ENCODE results near the gene TBC1D23.
"Not testable (repeated sequence)": the region's sequence is repeated elsewhere in the genome, so short reads cannot be mapped to it uniquely, and the experiment has no call there.

Gene TBC1D23

GRCh38 chr3:100256731-100257151 lies 4.1 kb upstream of the TBC1D23 start:
- no peak for DNase-seq (ENCODE audit: low read depth)

GRCh38 chr3:100257586-100257985 lies 3.2 kb upstream of the TBC1D23 start:
- no peak for DNase-seq (ENCODE audit: low read depth)

- no peak for DNase-seq (ENCODE audit: low read depth)
Measured at GRCh38 chr3:100260081-100260684, 609 bp upstream of the TBC1D23 start.

GRCh38 chr3:100261485-100261903 lies 702 bp downstream of the TBC1D23 start:
- DNase-seq (ENCODE audit: low read depth), result no peak

GRCh38 chr3:100262925-100263324 lies 2.1 kb downstream of the TBC1D23 start:
- DNase-seq (ENCODE audit: low read depth), result not testable (repeated sequence)

- DNase-seq (ENCODE audit: low read depth), result no peak
Measured at GRCh38 chr3:100263583-100263982, 2.8 kb downstream of the TBC1D23 start.

- DNase-seq (ENCODE audit: low read depth), result no peak
Measured at GRCh38 chr3:100264242-100264641, 3.5 kb downstream of the TBC1D23 start.

GRCh38 chr3:100265016-100265415 lies 4.2 kb downstream of the TBC1D23 start:
- DNase-seq (ENCODE audit: low read depth), result no peak

- no peak for DNase-seq (ENCODE audit: low read depth)
Measured at GRCh38 chr3:100266531-100266930, 5.7 kb downstream of the TBC1D23 start.

- no peak for DNase-seq (ENCODE audit: low read depth)
Measured at GRCh38 chr3:100268156-100268555, 7.4 kb downstream of the TBC1D23 start.

GRCh38 chr3:100269001-100269400 lies 8.2 kb downstream of the TBC1D23 start:
- DNase-seq (ENCODE audit: low read depth), result no peak

- DNase-seq (ENCODE audit: low read depth), result no peak
Measured at GRCh38 chr3:100269410-100270214, 8.8 kb downstream of the TBC1D23 start.

- no peak for DNase-seq (ENCODE audit: low read depth)
Measured at GRCh38 chr3:100270215-100270583, 9.4 kb downstream of the TBC1D23 start.

GRCh38 chr3:100271522-100271921 lies 10.7 kb downstream of the TBC1D23 start:
- no peak for DNase-seq (ENCODE audit: low read depth)

- DNase-seq (ENCODE audit: low read depth), result not testable (repeated sequence)
Measured at GRCh38 chr3:100272797-100273611, 12.2 kb downstream of the TBC1D23 start.

- DNase-seq (ENCODE audit: low read depth), result no peak
Measured at GRCh38 chr3:100274361-100274760, 13.6 kb downstream of the TBC1D23 start.

GRCh38 chr3:100277255-100277800 lies 16.5 kb downstream of the TBC1D23 start:
- no peak for DNase-seq (ENCODE audit: low read depth)

- no peak for DNase-seq (ENCODE audit: low read depth)
Measured at GRCh38 chr3:100278910-100279309, 18.1 kb downstream of the TBC1D23 start.

- DNase-seq (ENCODE audit: low read depth), result no peak
Measured at GRCh38 chr3:100288288-100288894, 27.6 kb downstream of the TBC1D23 start.

GRCh38 chr3:100289339-100289738 lies 28.5 kb downstream of the TBC1D23 start:
- no peak for DNase-seq (ENCODE audit: low read depth)

GRCh38 chr3:100295089-100295488 lies 34.3 kb downstream of the TBC1D23 start:
- no peak for DNase-seq (ENCODE audit: low read depth)

GRCh38 chr3:100297784-100298183 lies 37.0 kb downstream of the TBC1D23 start:
- DNase-seq (ENCODE audit: low read depth), result no peak

Measured in activated T-cell treated with anti-CD3 and anti-CD28 coated beads for 24 hours (primary cell).